ENCODE measurements around the gene MBD6. TPM values are rescaled to one million over a fixed set of nuclear protein-coding genes. Genes with fewer than 3 reads are reported as not detected.

Gene MBD6
- total and polyA plus RNA-seq, 2 of the 13 experiments (the other 11 are each of a cell fraction or from before 2014, with no cell fraction given) = 4.1 to 5.9 TPM

DNA sequence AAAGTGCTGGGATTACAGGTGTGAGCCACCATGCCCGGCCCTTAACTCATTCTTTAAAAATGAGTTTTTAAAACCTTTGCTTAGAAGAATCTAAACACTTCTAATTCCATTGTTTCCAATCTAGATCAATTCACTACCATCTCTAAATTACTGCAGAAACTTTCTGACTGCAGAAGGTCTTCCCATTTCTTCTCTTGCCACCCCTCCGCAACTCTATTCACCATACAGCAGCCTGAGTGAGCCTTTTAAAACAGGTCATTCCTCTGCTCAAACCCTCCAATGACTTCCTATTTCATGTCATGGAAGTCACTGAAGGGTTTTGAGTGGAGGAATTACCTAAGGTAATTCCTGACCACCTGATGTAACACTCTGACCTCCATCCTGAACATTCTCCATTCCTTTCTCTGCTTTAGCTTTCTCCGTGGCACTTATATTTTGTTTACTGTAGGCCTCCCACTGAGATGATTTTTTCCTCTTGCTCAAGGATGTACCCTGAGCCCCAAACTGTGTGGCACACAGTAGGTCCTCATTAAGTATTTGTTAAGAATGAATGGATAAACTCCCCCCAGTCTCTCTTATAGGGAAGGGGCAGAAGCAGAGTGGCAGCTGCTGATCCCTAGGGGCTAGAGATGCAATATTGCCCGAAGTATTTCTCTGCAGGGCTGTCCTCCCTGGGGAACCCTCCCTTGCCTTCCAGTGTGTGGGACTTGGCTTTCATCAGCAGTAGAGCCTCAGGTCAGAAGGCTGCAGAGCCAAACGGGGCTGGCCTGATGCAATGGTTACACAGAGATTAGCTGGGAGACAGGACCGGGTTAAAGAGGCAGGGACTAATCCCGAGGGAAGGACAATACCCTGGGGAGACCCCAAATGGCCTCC lies 3.5 kb upstream of the MBD6 start (continued):
- TF ChIP-seq ZNF781 (CRISPR knock-in tag; IDR thresholded peaks at IDR 0.05; ENCODE audit: borderline replicate concordance, not compliant biosample characterization) (peak; percentile 5), DZIP1 (CRISPR knock-in tag; IDR thresholded peaks at IDR 0.05) (no peak), TCF7L2 (IDR thresholded peaks at IDR 0.05; ENCODE audit: low read depth, low read length) (no peak), ZC3H13 (CRISPR knock-in tag; IDR thresholded peaks at IDR 0.05) (no peak), ZNF333 (CRISPR knock-in tag; IDR thresholded peaks at IDR 0.05; ENCODE audit: borderline replicate concordance) (no peak), ZNF350 (CRISPR knock-in tag; IDR thresholded peaks at IDR 0.05; ENCODE audit: borderline replicate concordance, low read depth) (no peak), ETV6 (CRISPR knock-in tag; conservative IDR thresholded peaks at IDR 0.05) (no peak), ZNF234 (CRISPR knock-in tag; conservative IDR thresholded peaks at IDR 0.05) (no peak), ARNT2 (CRISPR knock-in tag; IDR thresholded peaks at IDR 0.05; ENCODE audit: low read depth) (no peak), ZSCAN31 (CRISPR knock-in tag; IDR thresholded peaks at IDR 0.05; ENCODE audit: low read depth) (0 out of 2 replicates have a peak, but pooled peaks have one; percentile 34), GABPA (IDR thresholded peaks at IDR 0.05; ENCODE audit: low read depth, low read length) (no peak), GABPA (CRISPR knock-in tag; IDR thresholded peaks at IDR 0.05; ENCODE audit: low read depth) (no peak), TSC22D2 (CRISPR knock-in tag; IDR thresholded peaks at IDR 0.05; ENCODE audit: borderline replicate concordance) (no peak), GZF1 (CRISPR knock-in tag; IDR thresholded peaks at IDR 0.05) (0 out of 2 replicates have a peak, but pooled peaks have one; percentile 11), ZNF180 (CRISPR knock-in tag; IDR thresholded peaks at IDR 0.05; ENCODE audit: borderline replicate concordance, low read depth) (no peak), CC2D1A (CRISPR knock-in tag; IDR thresholded peaks at IDR 0.05) (no peak)
- TF ChIP-seq, protein P1, sequence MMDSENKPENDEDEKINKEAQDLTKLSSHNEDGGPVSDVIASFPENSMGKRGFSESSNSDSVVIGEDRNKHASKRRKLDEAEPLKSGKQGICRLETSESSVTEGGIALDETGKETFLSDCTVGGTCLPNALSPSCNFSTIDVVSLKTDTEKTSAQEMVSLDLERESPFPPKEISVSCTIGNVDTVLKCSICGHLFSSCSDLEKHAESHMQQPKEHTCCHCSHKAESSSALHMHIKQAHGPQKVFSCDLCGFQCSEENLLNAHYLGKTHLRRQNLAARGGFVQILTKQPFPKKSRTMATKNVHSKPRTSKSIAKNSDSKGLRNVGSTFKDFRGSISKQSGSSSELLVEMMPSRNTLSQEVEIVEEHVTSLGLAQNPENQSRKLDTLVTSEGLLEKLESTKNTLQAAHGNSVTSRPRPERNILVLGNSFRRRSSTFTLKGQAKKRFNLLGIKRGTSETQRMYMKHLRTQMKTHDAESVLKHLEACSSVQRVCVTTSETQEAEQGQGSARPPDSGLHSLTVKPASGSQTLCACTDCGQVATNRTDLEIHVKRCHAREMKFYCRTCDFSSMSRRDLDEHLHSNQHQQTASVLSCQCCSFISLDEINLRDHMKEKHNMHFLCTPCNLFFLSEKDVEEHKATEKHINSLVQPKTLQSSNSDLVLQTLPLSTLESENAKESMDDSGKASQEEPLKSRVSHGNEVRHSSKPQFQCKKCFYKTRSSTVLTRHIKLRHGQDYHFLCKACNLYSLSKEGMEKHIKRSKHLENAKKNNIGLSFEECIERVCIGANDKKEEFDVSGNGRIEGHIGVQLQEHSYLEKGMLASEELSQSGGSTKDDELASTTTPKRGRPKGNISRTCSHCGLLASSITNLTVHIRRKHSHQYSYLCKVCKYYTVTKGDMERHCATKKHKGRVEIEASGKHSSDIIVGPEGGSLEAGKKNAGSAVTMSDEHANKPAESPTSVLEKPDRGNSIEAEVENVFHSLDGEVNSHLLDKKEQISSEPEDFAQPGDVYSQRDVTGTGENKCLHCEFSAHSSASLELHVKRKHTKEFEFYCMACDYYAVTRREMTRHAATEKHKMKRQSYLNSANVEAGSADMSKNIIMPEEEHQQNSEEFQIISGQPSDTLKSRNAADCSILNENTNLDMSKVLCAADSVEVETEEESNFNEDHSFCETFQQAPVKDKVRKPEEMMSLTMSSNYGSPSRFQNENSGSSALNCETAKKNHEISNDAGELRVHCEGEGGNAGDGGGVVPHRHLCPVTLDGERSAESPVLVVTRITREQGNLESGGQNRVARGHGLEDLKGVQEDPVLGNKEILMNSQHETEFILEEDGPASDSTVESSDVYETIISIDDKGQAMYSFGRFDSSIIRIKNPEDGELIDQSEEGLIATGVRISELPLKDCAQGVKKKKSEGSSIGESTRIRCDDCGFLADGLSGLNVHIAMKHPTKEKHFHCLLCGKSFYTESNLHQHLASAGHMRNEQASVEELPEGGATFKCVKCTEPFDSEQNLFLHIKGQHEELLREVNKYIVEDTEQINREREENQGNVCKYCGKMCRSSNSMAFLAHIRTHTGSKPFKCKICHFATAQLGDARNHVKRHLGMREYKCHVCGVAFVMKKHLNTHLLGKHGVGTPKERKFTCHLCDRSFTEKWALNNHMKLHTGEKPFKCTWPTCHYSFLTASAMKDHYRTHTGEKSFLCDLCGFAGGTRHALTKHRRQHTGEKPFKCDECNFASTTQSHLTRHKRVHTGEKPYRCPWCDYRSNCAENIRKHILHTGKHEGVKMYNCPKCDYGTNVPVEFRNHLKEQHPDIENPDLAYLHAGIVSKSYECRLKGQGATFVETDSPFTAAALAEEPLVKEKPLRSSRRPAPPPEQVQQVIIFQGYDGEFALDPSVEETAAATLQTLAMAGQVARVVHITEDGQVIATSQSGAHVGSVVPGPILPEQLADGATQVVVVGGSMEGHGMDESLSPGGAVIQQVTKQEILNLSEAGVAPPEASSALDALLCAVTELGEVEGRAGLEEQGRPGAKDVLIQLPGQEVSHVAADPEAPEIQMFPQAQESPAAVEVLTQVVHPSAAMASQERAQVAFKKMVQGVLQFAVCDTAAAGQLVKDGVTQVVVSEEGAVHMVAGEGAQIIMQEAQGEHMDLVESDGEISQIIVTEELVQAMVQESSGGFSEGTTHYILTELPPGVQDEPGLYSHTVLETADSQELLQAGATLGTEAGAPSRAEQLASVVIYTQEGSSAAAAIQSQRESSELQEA (CRISPR knock-in tag; IDR thresholded peaks at IDR 0.05; ENCODE audit: not compliant biosample characterization) = no peak

Data from HepG2 (cell line).